Right ventricle myocardium inferior (tissue), 1 donor: ENCODE data around the gene MYOF. TPM values are rescaled to one million over a fixed set of nuclear protein-coding genes. Genes with fewer than 3 reads are reported as not detected.
A peak's percentile ranks its signal among the peaks of the same experiment; 100 is the strongest.
"Not testable (repeated sequence)": the region's sequence is repeated elsewhere in the genome, so short reads cannot be mapped to it uniquely, and the experiment has no call there.

Experiments
- ATAC-seq: fragments of 200-7000 bp; cut with Tn5 transposase; one replicate; pipeline ENCODE4 v1.9.1; 2020; ENCODE audit warnings: mild to moderate bottlenecking, moderate library complexity
- DNase-seq: peaks from one replicate; pipeline ENCODE4 v3.0.0; 2021; ENCODE audit errors: missing footprints
- intact Hi-C: fragments of 100-400 bp; cut with DNase I; formaldehyde crosslinking; loops from one replicate; pipeline ENCODE4 v1.11.0; 2022
- total RNA-seq: library from RNA; stranded (reverse); fragmentation: NEBNext Ultra II Directional; extraction: Animal tissue kit (Norgen Biotek cat#: 25700); gene quantifications from one replicate; pipeline ENCODE4 v1.2.1, GENCODE V29; 2021
- donor health status: DM: no; HTN: yes; CAD: no; lungs with severe emphysema.

The MYOF gene
- total RNA-seq, 1 donor from 2014 or later = 34.4 TPM

- DNase-seq (no peak), ATAC-seq (no peak)
- intact Hi-C loops = no loop called here
These were observed 19.3 kb downstream of the MYOF start for GRCh38 chr10:93462881-93463280.

GRCh38 chr10:93462371-93462770, 19.8 kb downstream of the MYOF start:
- DNase-seq (no peak), ATAC-seq (no peak)
- intact Hi-C loops = no loop called here

GRCh38 chr10:93461807-93462178, 20.3 kb downstream of the MYOF start:
- no peak for DNase-seq
- intact Hi-C loops = no loop called here
- no peak for ATAC-seq

GRCh38 chr10:93461109-93461806, 20.9 kb downstream of the MYOF start:
- ATAC-seq (no peak), DNase-seq (no peak)
- intact Hi-C loops = no loop called here

DNA sequence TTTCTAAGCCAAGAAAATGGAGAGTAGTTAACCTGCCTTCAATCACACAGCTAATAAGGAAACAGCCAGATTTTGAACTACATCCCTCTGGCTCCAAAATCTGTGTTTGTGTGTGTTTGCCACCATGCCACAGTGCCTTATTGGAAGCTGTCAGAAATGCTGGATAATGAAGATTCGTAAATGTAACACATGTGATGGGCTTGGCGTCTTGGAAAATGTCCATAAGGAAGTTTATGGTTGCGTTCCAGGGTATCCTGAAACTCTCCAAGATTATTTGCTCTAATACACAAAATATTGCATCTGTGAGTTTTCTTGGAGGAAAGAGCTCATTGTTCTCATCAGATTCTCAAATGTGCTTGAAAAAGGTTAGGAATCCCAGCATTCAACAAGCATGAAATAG, 22.7 kb downstream of the MYOF start:
- no peak for ATAC-seq
- no peak for DNase-seq
- intact Hi-C loops = no loop called here

- DNase-seq (peak; percentile 72), ATAC-seq (peak; percentile 84)
- intact Hi-C loops = no loop called here
These were observed 23.3 kb downstream of the MYOF start for GRCh38 chr10:93458821-93459257.

- ATAC-seq = no peak
- intact Hi-C loops = no loop called here
- no peak for DNase-seq
These were observed 24.6 kb downstream of the MYOF start for GRCh38 chr10:93457511-93457910.

DNA sequence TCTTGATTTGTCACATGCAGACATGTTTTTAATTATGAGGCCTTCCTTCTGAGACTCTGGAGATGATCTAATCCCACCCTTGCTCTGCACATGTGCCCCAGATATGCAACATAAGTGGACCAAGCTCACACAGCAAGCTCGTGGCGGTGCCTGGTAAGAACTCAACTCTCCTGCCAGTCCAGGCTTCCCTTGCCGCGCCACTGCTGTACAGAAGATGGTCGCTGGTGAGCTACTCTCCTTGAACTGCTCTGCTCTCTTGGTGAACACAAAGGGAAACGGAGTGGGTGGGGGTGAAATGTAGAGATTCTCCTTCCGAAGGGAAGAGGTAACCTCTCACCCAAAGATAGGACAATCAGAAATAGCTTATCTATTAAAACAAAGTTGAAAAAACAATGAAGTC, 25.7 kb downstream of the MYOF start:
- no peak for ATAC-seq
- DNase-seq = no peak
- intact Hi-C loops = no loop called here

- DNase-seq (no peak), ATAC-seq (no peak)
- intact Hi-C loops = no loop called here
These were observed 27.4 kb downstream of the MYOF start for GRCh38 chr10:93454736-93455135.

GRCh38 chr10:93454146-93454545, 28.0 kb downstream of the MYOF start:
- intact Hi-C loops = no loop called here
- ATAC-seq (no peak), DNase-seq (no peak)

DNA sequence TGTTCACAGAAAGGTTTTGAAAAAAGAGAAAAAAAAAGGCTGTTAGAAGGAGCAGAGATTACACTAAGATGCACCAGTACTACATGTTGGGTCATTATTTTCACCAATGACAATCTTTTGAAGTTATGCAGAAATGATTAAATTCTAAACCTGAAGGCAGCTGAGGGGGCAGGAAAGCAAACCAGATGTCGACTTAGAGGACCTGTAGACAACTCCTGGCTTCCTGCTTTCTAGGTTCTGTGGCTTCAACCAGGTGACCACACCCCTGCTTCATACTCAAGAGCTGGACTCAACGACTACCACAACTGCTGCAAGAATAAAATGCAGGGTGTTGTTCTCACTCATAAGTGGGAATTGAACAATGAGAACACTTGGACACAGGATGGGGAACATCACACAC, 30.0 kb downstream of the MYOF start:
- DNase-seq (no peak), ATAC-seq (no peak)
- intact Hi-C loops = no loop called here

DNA sequence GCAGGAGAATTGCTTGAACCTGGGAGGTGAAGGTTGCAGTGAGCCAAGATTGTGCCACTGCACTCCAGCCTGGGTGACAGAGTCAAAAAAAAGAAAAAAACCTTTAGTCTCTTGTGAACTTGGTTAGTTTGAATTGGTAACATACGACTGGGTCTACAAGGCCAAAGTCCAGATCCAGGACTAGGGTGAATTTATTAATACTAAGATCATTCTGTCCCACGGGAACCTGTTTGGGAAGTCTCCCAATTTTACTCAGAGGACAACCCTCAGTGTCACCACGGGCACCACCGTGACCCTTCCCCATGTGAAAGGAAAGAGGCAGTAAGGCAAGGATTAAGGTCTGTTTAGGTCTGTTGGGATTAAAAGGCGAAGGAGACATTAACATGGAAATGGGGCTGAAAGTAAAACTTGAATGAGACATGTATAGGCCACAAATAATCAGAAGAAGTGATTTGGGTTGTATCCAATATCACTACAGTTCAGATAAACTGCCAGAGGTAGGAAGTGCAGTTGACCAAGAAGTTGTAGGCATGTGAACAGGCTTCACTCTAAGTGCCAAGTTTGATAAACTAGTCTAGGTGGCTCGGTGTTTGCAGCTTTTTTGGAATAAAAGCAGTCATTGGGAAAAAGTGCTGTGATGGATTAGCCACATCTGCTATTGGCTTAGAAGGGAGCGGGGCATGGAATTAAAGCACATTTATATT, 30.7 kb downstream of the MYOF start:
- DNase-seq = no peak
- no peak for ATAC-seq
- intact Hi-C loops = no loop called here

- no peak for ATAC-seq
- DNase-seq = no peak
- intact Hi-C loops = no loop called here
These were observed 34.2 kb downstream of the MYOF start for GRCh38 chr10:93447970-93448369.

DNA sequence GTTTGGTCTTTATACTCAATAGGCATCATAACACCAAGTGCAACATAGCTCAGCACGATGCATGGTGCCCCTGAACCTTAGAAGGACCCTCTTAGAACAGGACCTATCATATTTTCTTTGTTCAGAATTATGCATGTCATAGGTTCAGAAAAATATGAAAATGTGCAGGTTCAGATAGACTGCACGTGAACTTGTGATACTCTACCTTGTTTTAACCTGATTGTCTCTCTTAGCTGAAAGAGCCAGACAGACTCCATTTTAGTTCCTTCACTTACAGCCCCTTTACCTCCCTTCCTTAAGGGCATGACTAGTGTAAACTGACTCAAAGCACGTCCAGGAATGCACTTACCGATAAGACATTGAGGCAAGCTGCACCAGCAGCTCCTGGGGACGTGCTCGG, 35.1 kb downstream of the MYOF start:
- ATAC-seq (no peak), DNase-seq (no peak)
- intact Hi-C loops = no loop called here

DNA sequence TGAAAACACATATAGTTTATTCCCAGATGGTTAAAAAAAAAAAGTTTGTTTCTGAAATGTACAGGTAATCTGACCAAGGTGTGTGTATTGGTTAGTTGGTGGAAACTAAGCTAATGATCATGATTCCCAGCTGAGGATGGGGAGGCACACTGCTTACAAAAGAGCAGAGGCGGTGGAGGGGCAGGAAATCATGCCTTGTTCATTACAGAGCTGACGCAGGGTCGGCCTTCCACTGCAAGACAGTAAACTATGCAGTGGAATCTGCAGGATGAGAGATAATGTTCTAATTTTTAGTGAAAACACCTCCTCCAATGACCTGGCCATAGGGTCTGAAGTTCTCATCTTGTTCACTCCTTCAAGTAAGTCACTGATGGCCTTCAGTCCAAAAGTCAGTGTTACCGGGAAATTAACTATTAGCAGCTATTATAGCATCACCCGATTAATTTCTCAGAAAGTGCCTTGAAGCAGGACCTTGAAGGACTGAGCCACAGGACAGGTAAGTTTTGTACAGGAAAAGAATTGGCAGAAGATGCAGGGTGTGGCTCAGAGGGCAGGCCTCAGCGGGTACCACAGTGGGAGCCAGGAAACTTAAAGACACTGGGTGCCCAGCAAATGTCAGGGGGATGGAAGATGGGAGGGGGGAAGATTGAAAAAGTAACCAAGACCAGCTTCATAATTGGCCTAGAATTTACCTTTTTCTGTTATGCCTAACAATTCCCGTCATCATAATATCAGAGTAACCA, 36.0 kb downstream of the MYOF start:
- ATAC-seq (no peak), DNase-seq (no peak)
- intact Hi-C loops = no loop called here

DNA sequence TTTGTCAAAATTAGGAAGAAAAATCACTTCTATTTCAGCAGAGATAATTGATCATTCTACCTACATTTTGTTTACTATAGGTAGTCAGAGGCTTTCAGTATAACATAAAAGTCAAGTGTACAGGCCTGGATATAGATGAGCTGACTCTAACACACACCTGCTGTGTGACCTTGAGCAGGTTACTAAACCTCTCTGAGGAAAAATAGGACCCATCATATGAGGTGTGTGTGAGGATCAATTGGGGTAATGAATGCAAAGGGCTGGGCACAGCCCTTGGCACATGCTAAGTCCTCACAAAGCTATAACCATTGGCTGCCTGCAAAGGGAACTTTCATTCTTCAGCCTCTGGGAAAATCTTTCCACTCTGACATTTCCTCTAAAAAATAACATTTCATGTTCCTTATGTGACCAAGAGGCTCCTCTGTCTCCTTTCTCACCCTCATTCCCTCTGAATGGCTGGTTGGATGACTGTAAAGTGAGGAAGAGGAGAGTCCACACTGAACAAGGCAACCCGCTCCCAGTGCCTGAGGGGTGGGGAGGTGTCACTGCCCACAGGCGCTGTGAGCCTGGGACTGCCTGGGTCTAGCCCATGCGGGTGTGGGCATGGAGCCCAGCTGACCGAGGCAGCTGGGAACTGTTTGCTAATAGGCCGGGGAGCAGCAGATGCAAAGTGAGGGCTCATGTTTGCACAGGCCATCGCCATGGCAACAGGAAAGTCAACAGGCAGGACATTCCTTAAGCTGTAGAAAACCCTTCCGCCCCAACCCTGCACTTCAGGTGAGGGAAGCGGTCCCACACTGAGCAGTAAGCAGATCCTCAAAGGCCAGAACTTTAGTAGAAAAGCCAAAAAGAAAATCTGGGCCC, 36.8 kb downstream of the MYOF start:
- intact Hi-C loops = no loop called here
- peak; percentile 92 for DNase-seq
- peak; percentile 93 for ATAC-seq

- intact Hi-C loops = no loop called here
- DNase-seq = no peak
- ATAC-seq = no peak
These were observed 38.7 kb downstream of the MYOF start for GRCh38 chr10:93443481-93443880.

DNA sequence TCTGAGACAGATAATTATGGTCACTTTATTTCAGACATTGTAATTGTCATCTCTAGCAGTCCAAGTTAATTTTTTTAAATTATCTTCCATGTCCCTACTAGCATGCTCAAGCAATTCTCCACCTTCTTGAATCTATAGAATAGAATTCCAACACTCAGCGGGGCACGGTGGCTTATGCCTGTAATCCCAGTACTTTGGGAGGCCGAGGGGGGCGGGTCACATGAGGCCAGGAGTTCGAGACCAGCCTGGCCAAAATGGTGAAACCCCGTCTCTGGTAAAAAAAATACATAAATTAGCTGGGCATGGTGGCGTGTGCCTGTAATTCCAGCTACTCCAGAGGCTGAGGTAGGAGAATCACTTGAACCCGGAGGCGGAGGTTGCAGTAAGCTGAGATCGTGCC, 39.4 kb downstream of the MYOF start:
- ATAC-seq, intact Hi-C loops, DNase-seq: not testable (repeated sequence)

DNA sequence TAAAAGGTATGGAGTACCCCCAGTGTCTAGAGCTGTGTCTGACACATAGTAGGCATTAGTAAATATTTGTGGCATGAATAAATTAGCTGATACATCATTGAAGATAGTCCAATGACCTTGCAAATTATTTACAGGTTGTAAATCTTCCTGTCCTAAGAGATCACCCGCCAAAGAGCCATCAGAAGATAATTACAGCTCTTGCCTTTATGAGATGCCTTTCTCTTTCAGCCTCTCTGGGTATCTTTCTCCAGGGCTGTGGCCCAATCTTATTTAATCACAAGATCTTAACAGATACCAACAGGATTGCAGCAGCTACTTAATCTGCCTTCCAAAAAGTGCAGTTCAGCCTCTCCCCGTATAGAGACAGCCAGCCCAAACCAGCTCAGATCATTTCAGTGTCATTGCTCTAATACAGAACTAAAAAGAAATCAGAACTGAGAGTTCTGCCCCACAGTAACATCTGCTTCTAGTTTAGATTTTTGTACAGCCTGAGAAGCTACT, 41.5 kb downstream of the MYOF start:
- no peak for DNase-seq
- ATAC-seq = no peak
- intact Hi-C loops = no loop called here
